ENCODE results near the gene TBC1D25.

Gene TBC1D25

DNA sequence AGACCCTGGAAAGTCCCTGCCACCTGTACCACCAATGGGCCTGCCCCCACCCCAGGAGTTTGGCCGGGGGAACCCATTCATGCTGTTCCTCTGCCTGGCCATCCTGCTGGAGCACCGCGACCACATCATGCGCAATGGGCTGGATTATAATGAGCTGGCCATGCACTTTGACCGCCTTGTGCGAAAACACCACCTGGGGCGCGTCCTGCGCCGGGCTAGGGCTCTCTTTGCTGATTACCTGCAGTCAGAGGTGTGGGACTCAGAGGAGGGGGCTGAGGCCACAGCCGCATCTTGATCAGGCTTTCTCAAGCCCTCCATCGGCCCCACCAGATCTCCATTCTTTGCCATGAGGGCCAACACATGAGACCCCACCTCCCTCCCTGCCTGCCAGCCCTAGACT is 21.2 kb downstream of the TBC1D25 start:
- no peak for DNase-seq (ENCODE audit: low spot score)

DNA sequence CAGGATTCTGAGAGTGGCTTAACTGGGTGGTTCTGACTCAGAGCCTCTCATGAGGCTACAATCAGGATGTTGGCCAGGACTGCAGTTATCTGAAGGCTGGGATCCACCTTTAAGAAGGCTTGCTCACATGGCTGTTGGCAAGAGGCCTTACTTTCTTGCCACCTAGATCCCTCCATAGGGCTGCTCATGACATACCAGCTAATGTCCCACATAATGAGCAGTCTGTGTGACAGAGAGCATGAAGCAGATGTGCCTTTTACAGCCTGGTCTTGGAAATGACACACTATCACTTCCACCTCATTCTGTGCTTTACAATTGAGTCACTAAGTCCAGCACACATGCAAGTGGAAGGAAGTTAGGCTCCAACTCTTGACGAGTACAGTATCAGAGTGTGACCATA is 30.4 kb downstream of the TBC1D25 start:
- peak; percentile 73 for DNase-seq (ENCODE audit: low spot score)

DNA sequence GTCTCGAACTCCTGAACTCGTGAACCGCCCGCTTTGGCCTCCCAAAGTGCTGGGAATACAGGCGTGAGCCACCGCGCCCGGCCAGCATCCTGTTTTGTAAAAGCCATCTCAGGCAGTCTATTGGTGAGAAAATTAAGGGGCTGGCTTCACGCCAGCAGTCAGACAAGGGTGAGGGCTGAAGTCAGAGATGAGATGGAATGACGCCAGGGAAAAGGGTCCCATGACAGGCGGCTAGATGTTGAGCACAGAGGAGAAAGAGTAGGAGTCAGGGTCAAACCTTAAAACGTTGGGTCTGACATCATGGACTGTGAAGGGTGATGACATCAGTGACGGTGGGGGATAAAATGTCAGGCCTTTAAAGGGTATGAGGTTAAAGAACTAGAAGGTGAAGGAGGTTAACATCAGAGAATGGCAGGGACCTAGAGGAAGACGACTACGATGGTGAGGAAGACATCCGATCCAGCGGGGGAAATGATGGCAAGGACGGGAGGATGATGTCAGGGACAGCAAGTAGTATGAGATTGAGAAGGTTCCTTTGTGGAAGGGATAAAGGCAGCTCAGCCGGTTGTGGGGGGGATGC is 34.3 kb downstream of the TBC1D25 start:
- DNase-seq (ENCODE audit: low spot score), result peak; percentile 25

DNA sequence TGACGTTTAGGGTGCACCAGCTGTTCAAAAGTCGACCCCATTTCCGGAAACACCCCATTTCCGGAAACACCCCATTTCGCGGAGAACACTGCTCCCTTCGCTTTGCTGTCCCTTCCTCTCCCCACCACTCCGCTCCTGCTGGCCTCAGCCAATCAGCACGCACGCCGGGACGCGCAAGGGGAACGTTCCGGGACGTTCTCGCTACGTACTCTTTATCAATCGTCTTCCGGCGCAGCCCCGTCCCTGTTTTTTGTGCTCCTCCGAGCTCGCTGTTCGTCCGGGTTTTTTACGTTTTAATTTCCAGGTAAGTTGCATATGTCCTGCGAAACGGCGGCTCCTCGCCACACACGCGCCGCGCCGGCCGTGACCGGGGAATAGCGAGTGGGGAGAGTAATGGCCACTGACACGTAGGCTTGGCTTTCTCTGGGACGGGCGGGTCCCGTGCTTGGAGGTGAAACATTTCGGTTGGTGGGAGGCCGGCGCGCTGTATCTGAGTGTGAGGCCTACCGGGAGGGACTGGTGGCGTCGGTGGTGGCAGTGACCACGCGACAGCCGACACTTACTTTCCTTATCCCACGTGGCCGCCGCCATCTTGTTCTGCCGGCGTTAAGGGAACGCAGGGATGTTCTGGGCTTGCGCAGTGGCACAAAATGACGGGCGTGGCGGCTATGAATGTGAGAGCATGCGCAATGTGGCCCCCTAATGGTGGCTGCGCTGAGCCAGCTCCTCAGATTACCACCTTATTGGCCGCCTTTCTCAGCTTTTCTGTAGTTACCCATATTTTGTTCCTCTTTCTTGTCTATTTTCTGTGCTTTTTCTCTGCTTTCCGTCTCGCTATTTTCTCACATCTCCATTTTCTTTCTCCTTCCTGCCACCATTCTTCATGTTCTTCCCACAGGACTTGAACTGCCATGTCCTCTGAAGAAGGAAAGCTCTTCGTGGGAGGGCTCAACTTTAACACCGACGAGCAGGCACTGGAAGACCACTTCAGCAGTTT is 35.1 kb downstream of the TBC1D25 start, which contains the start of gene RBM3:
Gene RBM3 (plus strand): TSS at position 215 of the 997 bp plus-strand sequence. CDS start 697 bp downstream, at position 912.
- peak; percentile 93 for DNase-seq (ENCODE audit: low spot score)

DNA sequence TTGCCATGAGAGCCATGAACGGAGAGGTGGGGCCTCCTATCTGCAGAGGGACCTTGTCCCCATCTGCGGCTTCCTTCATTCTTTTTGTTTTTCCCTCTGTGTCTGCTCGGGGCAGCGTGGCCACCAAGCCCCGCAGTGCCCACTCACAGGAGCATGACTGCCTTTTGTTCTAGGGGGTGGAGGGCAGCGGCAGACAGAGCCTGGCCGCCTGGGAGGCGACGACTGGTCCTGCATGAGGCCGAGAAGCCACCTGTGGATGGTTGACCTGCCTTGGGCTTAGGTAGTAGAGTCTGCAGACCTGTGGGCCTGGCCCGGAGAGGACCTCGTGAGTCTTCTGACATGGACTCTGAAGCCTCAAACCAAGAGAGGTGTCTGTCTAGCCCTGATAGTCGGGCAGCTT is 36.1 kb downstream of the TBC1D25 start:
- DNase-seq (ENCODE audit: low spot score), result no peak

DNA sequence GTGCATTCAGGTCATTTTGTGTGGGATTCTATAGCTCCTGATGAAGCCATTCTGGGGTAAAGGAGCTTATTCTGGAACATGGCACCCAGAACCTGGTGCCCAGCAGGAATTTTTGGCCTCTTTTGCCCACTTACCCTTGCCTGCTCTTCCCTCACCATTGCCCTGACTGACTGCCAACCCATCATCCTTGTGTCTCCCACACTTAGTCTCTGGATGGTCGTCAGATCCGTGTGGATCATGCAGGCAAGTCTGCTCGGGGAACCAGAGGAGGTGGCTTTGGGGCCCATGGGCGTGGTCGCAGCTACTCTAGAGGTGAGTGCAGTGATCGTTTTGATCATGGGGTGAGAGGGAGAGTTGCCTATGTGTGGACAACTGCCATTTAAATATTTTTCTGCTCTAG is 36.6 kb downstream of the TBC1D25 start:
- no peak for DNase-seq (ENCODE audit: low spot score)

DNA sequence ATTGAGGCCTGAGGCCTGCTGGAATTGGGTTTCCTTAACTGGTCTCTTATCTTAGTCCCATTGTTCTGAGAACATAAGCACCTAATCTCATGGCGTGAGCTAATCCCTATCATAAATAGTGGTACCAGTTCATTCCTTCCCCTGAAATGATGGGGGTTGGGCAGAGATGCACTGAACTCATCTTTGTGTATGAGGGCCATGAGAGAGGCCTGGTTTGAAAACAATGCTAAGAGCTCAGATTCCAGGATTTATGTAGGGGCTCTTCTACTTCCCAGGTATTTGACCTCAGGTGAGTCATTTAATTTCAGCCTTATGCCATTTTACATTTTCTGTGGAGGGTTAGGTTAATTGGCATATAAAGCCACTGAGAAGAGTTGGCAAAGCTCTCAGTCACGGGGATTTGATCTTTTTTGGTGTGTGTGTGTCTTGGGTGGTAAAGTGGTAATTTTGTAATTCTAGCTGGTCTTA is 39.2 kb downstream of the TBC1D25 start:
- DNase-seq (ENCODE audit: low spot score), result no peak

DNA sequence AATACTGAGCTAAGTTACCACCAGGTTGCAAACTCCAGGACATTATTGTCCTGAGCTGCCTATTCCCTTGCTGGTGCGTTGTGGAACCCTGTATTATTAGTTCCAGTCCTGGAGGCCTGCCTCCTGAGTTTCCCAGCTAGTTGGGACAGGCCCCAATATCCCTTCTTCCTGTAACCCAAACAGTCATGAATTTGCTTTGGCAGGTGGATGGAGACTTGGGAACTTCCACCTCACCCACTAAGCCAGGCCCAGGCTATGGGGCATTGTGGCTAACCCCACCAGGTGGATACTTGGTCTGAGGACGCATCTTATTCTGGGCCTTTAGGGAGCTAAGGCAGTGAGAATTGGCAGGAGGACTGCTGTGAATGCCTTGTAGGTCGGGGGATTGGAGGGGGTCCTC is 39.7 kb downstream of the TBC1D25 start:
- DNase-seq (ENCODE audit: low spot score), result no peak

DNA sequence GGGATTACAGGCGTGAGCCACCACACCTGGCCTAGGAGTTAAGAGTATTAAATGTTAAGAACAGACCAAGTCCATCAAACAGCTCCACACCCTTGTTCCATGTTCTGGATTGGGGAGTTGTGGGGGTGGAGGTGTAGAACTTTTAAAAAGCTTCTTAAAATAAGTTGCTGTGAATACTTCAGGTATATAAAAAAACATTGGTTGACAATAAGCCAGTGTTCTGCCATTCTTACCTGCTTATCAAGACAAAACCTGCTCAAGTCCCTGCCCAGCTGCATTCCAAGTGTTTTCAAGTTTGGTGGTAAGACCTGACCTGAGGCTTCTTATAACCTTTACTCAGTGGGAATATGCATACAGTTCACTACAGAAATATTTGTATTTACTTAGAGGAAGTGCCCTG is 41.1 kb downstream of the TBC1D25 start:
- no peak for DNase-seq (ENCODE audit: low spot score)

DNA sequence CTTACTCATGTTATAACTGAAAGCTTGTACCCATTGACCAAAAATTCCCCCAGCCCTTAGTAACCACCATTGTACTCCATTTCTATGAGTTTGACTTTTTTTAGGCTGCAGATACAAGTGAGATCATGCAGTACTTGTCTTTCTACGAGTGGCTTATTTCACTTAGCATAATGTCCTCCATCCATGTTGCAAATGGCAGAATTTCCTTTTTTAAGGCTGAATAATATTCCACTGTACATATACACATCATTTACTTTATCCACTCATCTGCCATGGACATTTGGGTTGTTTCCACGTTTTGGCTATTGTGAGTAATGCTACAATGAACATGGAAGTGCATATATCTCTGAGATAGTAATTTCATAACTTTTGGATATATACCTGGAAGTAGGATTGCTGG is 45.2 kb downstream of the TBC1D25 start:
- DNase-seq (ENCODE audit: low spot score), result no peak

DNA sequence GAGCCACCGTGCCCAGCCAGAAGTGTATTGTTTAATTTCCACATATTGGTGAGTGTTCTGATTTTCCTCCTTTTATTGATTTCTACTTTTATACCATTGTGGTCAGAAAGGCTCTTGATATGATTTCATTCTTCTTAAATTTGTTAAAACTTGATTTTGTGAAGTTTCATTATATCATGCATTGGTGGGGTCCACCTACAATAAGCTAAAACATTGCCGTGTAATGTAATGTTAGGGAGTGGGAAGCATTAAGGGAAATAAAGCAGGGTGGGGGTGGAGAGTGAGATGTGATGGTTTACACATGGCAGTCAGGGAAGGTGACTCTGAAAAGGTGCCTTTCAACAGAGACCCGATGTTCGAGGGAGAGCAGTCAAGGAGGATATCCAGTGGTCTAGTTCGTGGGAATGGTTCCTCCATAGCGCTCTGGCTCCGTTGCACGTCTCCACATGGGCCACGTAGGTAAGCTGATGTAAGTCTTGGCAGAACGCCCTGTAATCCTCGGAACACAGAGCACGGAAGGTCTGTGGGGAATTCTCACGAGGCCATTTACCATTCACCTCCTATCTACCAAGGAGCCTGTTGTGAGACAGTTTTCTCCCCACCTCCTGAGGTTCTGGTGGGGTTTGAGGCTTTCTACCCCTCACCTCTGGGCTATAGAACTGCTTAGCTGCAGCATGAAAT is 50.1 kb downstream of the TBC1D25 start:
- DNase-seq (ENCODE audit: low spot score), result peak; percentile 54

DNA sequence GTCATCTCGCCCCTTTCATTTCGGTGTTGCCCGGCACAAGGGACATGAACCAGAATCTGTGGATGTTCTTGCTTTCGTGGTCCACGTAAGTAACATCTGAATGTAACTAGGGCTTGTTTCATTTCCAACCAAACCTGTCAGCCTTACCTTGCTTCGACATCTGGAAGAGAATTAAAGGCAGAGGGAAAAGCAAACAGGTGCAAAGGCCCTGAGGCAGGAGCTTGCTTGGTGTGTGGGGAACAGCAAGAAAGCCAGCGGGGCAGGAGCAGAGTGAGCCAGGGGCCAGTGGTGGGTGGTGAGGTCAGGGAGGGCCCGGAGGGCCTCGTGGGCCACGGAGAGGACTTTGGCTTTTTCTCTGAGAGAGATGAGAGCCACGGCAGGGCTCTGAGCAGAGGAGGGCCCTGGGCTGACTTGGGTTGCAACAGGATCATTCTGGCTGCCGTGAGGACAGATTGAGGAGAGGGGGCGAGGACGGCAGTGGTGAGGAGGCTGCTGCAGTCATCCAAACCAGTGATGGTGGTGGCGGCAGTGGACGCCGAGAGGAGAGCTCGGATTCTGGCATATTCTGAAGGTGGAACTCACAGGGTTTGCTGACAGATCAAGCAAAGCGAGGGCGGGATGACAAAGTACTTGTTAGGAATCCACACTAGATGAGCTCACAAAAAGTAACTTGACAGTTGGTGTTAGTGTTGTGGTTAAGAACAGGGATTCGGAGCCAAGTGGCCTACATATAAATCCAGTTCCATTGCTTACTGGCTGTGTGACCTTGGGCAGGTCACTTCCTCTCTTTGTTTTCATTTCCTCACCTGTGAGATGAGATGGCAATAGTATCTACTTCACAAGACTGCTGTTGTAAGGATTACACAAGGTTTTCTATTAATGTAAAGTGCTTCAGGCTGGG is 50.9 kb downstream of the TBC1D25 start:
- peak; percentile 32 for DNase-seq (ENCODE audit: low spot score)

DNA sequence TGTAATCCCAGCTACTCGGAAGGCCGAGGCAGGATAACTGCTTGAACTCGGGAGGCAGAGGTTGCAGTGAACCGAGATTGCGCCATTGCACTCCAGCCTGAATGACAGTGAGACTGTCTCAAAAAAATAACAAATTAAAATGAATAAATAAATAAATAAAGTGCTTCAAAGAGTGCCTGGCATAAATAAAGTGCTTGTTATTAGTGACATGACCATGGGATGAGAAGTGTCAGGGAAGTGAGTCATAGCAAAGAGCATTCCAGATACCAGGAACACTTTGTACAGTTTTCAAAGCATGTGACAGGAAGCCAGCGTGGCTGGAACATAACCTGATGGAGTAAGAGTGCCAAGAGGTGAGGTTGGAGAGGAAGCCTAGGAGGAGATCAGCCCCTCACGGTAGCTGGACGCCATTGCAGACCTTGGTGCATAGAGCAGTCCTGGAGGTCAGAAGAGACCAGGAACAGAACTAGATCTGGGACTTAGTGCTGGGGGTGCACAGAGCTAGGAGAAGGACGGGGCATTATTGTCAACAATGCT is 51.8 kb downstream of the TBC1D25 start:
- DNase-seq (ENCODE audit: low spot score), result peak; percentile 85

DNA sequence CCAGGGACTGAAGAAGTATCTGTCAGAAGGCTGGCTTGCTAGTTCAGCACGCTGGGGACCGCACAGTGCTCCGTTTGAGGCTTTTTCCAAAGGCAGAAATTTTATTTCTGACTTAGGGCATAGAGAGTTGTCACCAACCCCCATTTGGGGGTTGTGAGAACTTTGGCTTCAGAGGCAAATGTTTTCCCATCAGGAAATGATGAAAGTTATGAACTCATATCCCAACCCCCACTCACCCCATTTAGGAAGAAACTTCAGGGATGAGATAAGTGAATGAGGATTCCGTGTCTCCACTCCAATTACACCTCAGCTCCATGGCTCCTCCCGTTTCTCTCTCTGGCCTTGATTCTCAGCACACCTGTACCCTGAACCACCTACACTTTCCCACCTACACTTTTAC is 53.5 kb downstream of the TBC1D25 start:
- no peak for DNase-seq (ENCODE audit: low spot score)

DNA sequence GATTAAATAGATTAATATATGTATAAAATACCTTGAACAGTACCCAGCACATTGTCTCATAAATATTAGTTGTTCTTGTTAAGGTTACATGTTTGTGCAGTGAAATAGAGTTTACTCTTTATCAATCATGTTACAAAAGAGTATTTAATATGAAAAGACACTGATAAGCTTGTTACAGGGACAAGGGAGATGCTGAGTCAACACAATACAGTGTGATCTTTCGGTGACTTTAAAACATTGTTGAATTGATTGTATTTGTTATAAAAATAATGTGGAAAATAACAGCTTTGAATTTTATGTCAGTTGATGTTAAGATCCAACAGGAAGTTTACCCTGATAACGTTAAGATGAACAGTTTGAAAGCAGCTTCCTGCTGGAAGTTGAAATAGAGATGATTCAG is 56.4 kb downstream of the TBC1D25 start:
- DNase-seq (ENCODE audit: low spot score), result no peak

DNA sequence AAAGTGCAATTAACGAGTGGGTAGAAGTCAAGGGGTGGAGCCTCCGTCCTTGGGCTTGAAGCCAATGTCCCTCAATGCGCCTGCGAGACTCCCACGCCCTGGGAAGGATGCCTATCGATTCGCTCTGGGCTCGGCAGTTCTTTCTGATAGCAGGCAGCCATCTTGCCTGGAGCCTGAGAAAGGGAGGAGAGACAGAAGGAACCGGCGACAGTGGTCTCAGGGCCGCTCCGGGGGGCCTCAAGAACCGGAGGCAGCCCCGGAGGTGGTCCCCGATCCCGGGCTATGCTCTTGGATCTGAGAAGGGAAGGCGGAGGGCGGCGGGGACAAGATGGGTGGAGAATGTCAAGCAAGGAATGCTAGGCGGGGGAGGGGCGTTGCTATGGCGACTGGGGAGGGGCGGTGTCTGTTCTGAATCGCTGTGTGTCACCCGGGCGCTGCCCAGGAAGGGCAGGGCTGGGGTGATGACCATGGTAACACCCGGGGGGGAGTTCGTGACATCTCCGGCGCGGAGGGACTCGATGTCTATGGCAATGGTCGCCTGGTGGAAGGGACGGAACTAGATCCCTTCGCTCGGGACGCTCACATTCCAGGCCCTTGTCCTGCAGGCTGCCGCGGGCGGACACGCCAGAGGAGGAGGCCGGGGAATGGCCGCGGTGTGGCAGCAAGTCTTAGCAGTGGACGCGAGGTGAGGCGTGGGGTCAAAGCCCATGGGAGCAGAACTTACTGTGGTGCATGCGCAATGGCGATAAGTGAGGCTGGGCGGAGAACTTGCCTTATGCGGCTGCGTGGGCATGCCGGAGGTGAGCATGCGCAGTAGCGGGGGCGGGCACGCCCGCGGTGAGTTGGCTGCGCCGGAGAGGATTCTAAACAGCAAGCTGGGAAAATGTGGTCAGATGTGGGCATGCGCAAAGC is 58.1 kb downstream of the TBC1D25 start, which contains the start of gene WDR13:
Gene WDR13 (plus strand): TSS at position 140 of the 912 bp plus-strand sequence. CDS start 505 bp downstream, at position 645.
- peak; percentile 95 for DNase-seq (ENCODE audit: low spot score)

DNA sequence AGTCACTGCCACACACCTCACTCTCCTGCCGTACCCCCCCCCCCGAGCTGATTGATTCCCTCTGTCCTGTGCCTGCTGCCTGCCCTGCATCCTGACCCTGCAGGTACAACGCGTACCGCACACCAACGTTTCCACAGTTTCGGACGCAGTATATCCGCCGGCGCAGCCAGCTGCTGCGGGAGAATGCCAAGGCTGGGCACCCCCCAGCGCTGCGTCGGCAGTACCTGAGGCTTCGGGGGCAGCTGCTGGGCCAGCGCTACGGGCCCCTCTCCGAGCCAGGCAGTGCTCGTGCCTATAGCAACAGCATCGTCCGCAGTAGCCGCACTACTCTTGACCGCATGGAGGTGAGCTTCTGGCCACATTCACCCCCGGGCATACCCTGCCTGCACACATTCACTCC is 59.1 kb downstream of the TBC1D25 start:
- no peak for DNase-seq (ENCODE audit: low spot score)

DNA sequence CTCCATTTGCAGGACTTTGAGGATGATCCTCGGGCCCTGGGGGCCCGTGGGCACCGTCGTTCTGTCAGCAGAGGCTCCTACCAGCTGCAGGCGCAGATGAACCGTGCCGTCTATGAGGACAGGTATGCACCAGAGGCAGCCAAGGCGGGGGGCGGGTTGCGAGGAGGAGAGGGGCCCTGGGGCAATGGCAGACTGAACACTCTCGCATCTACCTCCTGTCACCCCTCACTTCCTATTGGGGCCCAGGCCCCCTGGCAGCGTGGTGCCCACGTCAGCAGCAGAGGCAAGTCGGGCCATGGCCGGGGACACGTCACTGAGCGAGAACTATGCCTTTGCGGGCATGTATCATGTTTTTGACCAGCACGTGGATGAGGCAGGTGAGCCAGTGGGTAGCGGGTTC is 59.8 kb downstream of the TBC1D25 start:
- no peak for DNase-seq (ENCODE audit: low spot score)

DNA sequence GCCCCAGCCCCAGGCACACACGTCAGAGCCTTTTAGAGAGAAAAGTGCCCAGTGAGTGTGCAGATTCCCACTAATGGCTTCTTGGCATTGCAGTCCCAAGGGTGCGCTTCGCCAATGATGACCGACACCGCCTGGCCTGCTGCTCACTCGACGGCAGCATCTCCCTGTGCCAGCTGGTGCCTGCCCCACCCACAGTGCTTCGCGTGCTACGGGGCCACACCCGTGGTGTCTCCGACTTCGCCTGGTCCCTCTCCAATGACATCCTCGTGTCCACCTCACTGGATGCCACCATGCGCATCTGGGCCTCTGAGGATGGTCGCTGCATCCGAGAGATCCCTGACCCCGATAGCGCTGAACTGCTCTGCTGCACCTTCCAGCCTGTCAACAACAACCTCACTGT is 60.7 kb downstream of the TBC1D25 start:
- DNase-seq (ENCODE audit: low spot score), result no peak

DNA sequence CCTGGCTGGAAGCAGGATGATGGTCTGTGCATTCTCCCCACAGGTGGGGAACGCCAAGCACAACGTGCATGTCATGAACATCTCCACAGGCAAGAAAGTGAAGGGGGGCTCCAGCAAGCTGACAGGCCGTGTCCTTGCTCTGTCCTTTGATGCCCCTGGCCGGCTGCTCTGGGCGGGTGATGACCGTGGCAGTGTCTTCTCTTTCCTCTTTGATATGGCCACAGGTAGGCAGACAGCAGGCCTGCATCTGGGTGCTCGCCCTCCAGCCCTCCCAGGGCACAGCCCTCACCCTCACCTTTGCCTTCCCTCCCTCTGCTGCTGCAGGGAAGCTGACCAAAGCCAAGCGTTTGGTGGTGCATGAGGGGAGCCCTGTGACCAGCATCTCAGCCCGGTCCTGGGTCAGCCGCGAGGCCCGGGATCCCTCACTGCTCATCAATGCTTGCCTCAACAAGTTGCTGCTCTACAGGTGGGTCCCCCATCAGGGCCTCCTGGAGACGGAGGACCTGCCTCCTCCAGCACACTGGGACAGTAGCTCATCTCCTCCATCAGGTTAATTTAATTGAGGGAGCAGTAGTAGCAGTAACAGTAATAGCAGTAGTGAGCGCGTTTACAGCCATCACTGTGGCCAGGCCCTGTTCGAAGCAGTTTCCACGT is 62.4 kb downstream of the TBC1D25 start:
- DNase-seq (ENCODE audit: low spot score), result no peak
